Mesenchymal stem cell (in vitro differentiated cells and primary cell): ENCODE results near the gene ITGA5.

ENCODE experiments used
- DNase-seq: peaks from one replicate; pipeline ENCODE4 v3.0.0-alpha.2; 2013
- H2AFZ ChIP-seq: one replicate; pipeline ENCODE4 v1.6.1; 2013; ENCODE audit warnings: low read depth, mild to moderate bottlenecking, control low read depth, inconsistent platforms, low read length, moderate library complexity
- H2AK5ac ChIP-seq: 2 replicates; pipeline ENCODE4 v1.6.1; 2013; ENCODE audit warnings: low read length, moderate library complexity, mild to moderate bottlenecking, inconsistent platforms; ENCODE audit not compliant: severe bottlenecking
- H2BK120ac ChIP-seq: one replicate; pipeline ENCODE4 v1.6.1; 2013; ENCODE audit warnings: low read depth, mild to moderate bottlenecking, inconsistent platforms, low read length, moderate library complexity
- H2BK12ac ChIP-seq, 2 experiments: one replicate each; pipeline ENCODE4 v1.6.1; 2013; ENCODE audit warnings: inconsistent platforms in 2 of 2, low read length in 2 of 2, mild to moderate bottlenecking in 2 of 2, moderate library complexity in 2 of 2, control low read depth in 1 of 2
- H2BK15ac ChIP-seq: one replicate; pipeline ENCODE4 v1.6.1; 2013; ENCODE audit warnings: mild to moderate bottlenecking, low read depth, inconsistent platforms; ENCODE audit not compliant: poor library complexity, severe bottlenecking
- H2BK5ac ChIP-seq: 2 replicates; pipeline ENCODE4 v1.6.1; 2013; ENCODE audit warnings: low read depth, mild to moderate bottlenecking, low read length, control low read depth, inconsistent platforms; ENCODE audit not compliant: poor library complexity, severe bottlenecking
- H3K14ac ChIP-seq, 2 experiments: one replicate each; pipeline ENCODE4 v1.6.1; 2013; ENCODE audit warnings: inconsistent platforms in 2 of 2, low read length in 2 of 2, control low read depth in 1 of 2, mild to moderate bottlenecking in 1 of 2, moderate library complexity in 1 of 2
- H3K18ac ChIP-seq, 2 experiments: one replicate each; pipeline ENCODE4 v1.6.1; 2013; ENCODE audit warnings: inconsistent platforms in 2 of 2, low read length in 2 of 2, control low read depth in 1 of 2, low read depth in 1 of 2, mild to moderate bottlenecking in 1 of 2
- H3K23ac ChIP-seq, 2 experiments: one replicate each; pipeline ENCODE4 v1.6.1; 2013; ENCODE audit warnings: inconsistent platforms in 2 of 2, low read length in 2 of 2, mild to moderate bottlenecking in 2 of 2, moderate library complexity in 2 of 2, control low read depth in 1 of 2
- H3K27ac ChIP-seq: 2 replicates; pipeline ENCODE4 v1.5.1; 2013; ENCODE audit warnings: mild to moderate bottlenecking, moderate library complexity, low read length, control low read depth, inconsistent platforms; ENCODE audit not compliant: poor library complexity, severe bottlenecking
- H3K27me3 ChIP-seq, 2 experiments: 2 replicates each; pipeline versions ENCODE4 v1.6.1 to v1.7.0; 2013; ENCODE audit warnings: low read length in 2 of 2, mild to moderate bottlenecking in 2 of 2, moderate library complexity in 2 of 2, control low read depth in 1 of 2, inconsistent platforms in 1 of 2; ENCODE audit not compliant: control insufficient read depth in 1 of 2, insufficient read depth in 1 of 2
- H3K36me3 ChIP-seq, 2 experiments: 2 replicates each; pipeline versions ENCODE4 v1.6.1 to v1.7.0; 2013; ENCODE audit warnings: low read length in 2 of 2, control low read depth in 1 of 2, inconsistent platforms in 1 of 2, low read depth in 1 of 2, mild to moderate bottlenecking in 1 of 2; ENCODE audit not compliant: insufficient read depth in 2 of 2, control insufficient read depth in 1 of 2
- H3K4ac ChIP-seq, 2 experiments: one replicate each; pipeline ENCODE4 v1.6.1; 2013; ENCODE audit warnings: inconsistent platforms in 2 of 2, low read length in 2 of 2, mild to moderate bottlenecking in 2 of 2, moderate library complexity in 2 of 2, control low read depth in 1 of 2, low read depth in 1 of 2
- H3K4me1 ChIP-seq: 2 replicates; pipeline ENCODE4 v1.6.1; 2013; ENCODE audit warnings: low read depth, low read length, control low read depth; ENCODE audit not compliant: control insufficient read depth, insufficient read depth
- H3K4me2 ChIP-seq: 2 replicates; pipeline ENCODE4 v1.6.1; 2013; ENCODE audit warnings: low read length, mild to moderate bottlenecking, inconsistent platforms; ENCODE audit not compliant: poor library complexity, severe bottlenecking
- H3K4me3 ChIP-seq, 2 experiments: 2 replicates each; pipeline versions ENCODE4 v1.5.1 to v1.7.0; 2013; ENCODE audit warnings: low read length in 2 of 2, mild to moderate bottlenecking in 2 of 2, control low read depth in 1 of 2, low read depth in 1 of 2; ENCODE audit not compliant: insufficient read depth in 1 of 2
- H3K79me1 ChIP-seq: replicated peaks from 2 replicates; pipeline ENCODE4 v1.6.1; 2013; ENCODE audit warnings: mild to moderate bottlenecking, control low read depth, low read length, inconsistent platforms; ENCODE audit not compliant: poor library complexity, severe bottlenecking
- H3K9ac ChIP-seq: 2 replicates; pipeline ENCODE4 v1.7.0; 2013; ENCODE audit warnings: mild to moderate bottlenecking, low read length, moderate library complexity
- H3K9me3 ChIP-seq: 2 replicates; pipeline ENCODE4 v1.7.0; 2013; ENCODE audit warnings: mild to moderate bottlenecking, low read length; ENCODE audit not compliant: control insufficient read depth
- H4K8ac ChIP-seq: one replicate; pipeline ENCODE4 v1.6.1; 2013; ENCODE audit warnings: inconsistent platforms, mild to moderate bottlenecking, low read length, moderate library complexity
- H4K91ac ChIP-seq: one replicate; pipeline ENCODE4 v1.6.1; 2013; ENCODE audit warnings: mild to moderate bottlenecking, low read length, inconsistent platforms
- WGBS: methylation state at CpG from one replicate; pipeline ENCODE4 v1.1.7; 2013; ENCODE audit warnings: mixed read lengths; 5-methylcytosine and 5-hydroxymethylcytosine counted together

The ITGA5 gene

DNA sequence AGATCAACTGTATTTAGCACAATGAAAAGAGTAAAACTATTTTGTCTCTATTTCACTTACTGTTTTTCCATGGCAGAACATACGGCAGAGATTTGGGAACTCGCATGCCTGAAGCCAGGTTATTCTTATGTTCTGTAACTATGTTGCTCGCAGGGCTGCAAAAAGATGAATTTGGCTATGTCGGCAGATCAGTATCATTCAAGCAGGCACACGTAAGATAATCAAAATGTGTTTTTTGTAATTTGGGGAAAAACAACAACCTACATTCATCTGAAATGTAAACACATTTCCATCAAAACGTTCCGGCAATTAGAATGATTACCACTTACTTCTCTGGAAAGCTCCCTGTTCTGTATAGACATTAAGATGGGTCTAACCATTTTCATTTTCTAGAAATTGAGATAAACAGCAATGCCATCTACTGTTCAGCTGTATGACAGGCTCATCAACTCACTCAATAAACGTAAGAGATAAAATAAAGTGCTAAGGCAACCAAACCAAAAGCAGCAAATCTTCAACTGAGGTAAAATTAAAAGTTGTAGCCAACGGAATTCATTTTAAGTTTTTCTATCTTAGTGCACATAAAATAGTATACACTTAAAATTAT is 41.4 kb upstream of the ITGA5 start:
- no peak overlapping the region for H2BK5ac ChIP-seq
- no peak overlapping the region for H2AK5ac ChIP-seq
- H2BK12ac ChIP-seq, result no peak overlapping the region
- H3K27ac ChIP-seq, result no peak overlapping the region
- no peak overlapping the region for H3K9ac ChIP-seq
- no peak overlapping the region for H3K4me3 ChIP-seq
- H3K79me1 ChIP-seq, result no peaks in the 10 kb centered on the region
- no peak overlapping the region for H3K14ac ChIP-seq
- 84% methylated on average over 6 of the region's 9 CpGs for WGBS
- H3K23ac ChIP-seq, result no peak overlapping the region
- no peak overlapping the region for H3K4me2 ChIP-seq
- no peak overlapping the region for H2BK120ac ChIP-seq
- DNase-seq, result no peak
- H3K9me3 ChIP-seq, result no peaks in the 10 kb centered on the region
- no peak overlapping the region for H2BK15ac ChIP-seq
- no peak overlapping the region for H4K8ac ChIP-seq
- peaks cover 0 to 24% of the 10 kb centered on the region in 2 experiments for H3K27me3 ChIP-seq
- no peak overlapping the region for H3K4ac ChIP-seq
- no peak overlapping the region for H2AFZ ChIP-seq
- H3K18ac ChIP-seq, result no peak overlapping the region
- H3K4me1 ChIP-seq, result no peaks in the 10 kb centered on the region
- H4K91ac ChIP-seq, result no peak overlapping the region
- no peaks in the 10 kb centered on the region for H3K36me3 ChIP-seq

DNA sequence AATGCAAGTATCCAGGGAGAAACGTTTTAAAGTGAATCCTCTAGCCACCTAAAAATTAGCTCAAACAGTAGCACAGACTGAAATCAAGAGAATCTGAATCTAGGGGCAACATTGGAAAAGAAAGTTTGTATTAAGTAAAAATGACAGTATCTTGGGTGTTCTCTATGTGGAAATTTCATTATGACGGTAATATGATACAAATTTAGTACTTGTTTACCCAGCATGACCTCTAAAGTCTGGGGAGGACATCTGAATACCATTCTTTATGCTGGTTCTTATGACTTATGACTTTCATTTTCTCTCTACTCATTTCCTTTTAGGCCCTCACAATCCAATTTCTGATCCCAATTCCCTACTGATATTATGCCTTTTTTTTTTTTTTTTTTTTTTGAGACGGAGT is 40.3 kb upstream of the ITGA5 start:
- DNase-seq, result no peak
- H2BK120ac ChIP-seq, result no peak overlapping the region
- H3K9ac ChIP-seq, result no peak overlapping the region
- no peak overlapping the region for H3K4me3 ChIP-seq
- H3K4me1 ChIP-seq, result no peaks in the 10 kb centered on the region
- no peak overlapping the region for H4K8ac ChIP-seq
- no peak overlapping the region for H2BK5ac ChIP-seq
- H2AK5ac ChIP-seq, result no peak overlapping the region
- no peaks in the 10 kb centered on the region for H3K36me3 ChIP-seq
- no peak overlapping the region for H3K23ac ChIP-seq
- no peak overlapping the region for H3K27ac ChIP-seq
- H3K4me2 ChIP-seq, result no peak overlapping the region
- no peaks in the 10 kb centered on the region for H3K9me3 ChIP-seq
- H3K27me3 ChIP-seq, result peaks cover 0 to 24% of the 10 kb centered on the region in 2 experiments
- H3K18ac ChIP-seq, result no peak overlapping the region
- no peak overlapping the region for H2AFZ ChIP-seq
- H3K79me1 ChIP-seq, result no peaks in the 10 kb centered on the region
- no peak overlapping the region for H2BK15ac ChIP-seq
- H2BK12ac ChIP-seq, result no peak overlapping the region
- no peak overlapping the region for H3K14ac ChIP-seq
- 67% methylated on average over 1 of the region's 3 CpGs for WGBS
- no peak overlapping the region for H3K4ac ChIP-seq
- H4K91ac ChIP-seq, result no peak overlapping the region

DNA sequence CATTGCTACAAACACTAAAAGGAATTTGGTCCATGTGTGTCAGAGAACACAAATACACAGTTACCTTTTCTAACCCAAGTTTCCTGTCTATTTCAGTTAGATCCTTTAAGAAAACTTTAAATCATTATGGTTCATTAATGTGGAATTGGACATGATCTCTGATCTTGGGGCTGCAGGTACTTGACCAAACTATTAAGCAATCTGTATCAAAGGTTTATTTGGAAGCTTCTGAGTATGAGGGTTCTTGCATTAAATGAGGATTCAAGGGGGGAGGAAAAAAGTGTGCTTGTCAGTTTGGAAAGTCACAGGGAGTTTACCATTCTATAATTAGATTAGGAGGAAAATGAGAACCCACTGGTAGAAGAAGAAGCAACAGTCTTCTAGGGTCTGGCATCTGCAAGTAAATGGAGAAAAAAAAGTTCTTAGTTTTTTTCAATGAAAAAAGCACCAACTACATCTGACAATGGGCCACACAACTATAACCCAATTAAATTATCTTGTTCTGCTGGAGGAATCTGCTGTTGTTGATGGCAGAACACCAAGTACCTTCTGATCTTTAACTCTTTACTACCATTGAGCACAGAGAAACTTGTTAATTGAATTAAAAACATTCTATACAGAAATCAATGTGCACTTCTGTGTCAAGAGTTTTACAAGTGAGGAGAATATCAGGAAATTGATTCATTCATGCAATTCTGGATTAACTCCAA is 36.8 kb upstream of the ITGA5 start:
- Histone ChIP-seq H3K14ac (no peak overlapping the region), H3K79me1 (no peaks in the 10 kb centered on the region), H2AK5ac (no peak overlapping the region), H4K8ac (no peak overlapping the region), H3K36me3 (no peaks in the 10 kb centered on the region), H2AFZ (no peak overlapping the region), H3K9me3 (no peaks in the 10 kb centered on the region), H2BK120ac (no peak overlapping the region), H2BK5ac (no peak overlapping the region), H3K9ac (no peak overlapping the region), H3K27me3 (peaks cover 2 to 5% of the 10 kb centered on the region in 2 experiments), H2BK12ac (no peak overlapping the region), H3K4me2 (no peak overlapping the region), H3K4ac (no peak overlapping the region), H3K27ac (no peak overlapping the region), H4K91ac (no peak overlapping the region), H3K4me3 (no peak overlapping the region), H3K23ac (no peak overlapping the region), H2BK15ac (no peak overlapping the region), H3K18ac (no peak overlapping the region), H3K4me1 (no peaks in the 10 kb centered on the region)
- DNase-seq, result no peak

DNA sequence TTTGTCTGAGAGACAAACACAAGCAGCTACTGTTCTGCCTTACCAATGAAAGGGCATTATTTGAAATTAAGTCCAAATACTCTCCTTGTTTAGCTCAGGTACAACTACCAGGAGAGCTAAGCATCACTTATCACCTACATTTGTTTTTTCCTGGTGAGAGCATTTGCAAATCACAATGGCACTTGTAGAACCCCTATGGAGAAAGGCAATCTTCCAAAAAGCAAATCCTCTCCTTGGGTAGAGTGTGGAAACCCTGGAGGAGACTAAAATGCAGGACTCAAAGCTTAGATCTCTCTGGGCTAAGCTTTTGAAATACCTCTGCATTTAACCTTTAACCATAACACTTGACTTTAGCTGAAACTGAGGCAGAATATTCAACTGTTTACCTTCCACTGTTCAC is 33.6 kb upstream of the ITGA5 start:
- H3K79me1 ChIP-seq, result no peaks in the 10 kb centered on the region
- no peak for DNase-seq
- no peak overlapping the region for H3K9ac ChIP-seq
- H4K91ac ChIP-seq, result no peak overlapping the region
- H3K4me2 ChIP-seq, result no peak overlapping the region
- no peak overlapping the region for H2BK120ac ChIP-seq
- H3K23ac ChIP-seq, result no peak overlapping the region
- no peak overlapping the region for H2AFZ ChIP-seq
- H2BK5ac ChIP-seq, result no peak overlapping the region
- peaks cover 2 to 8% of the 10 kb centered on the region in 2 experiments for H3K27me3 ChIP-seq
- no peak overlapping the region for H4K8ac ChIP-seq
- no peak overlapping the region for H2BK15ac ChIP-seq
- H3K4ac ChIP-seq, result no peak overlapping the region
- H2AK5ac ChIP-seq, result no peak overlapping the region
- H3K18ac ChIP-seq, result no peak overlapping the region
- H3K14ac ChIP-seq, result no peak overlapping the region
- H3K9me3 ChIP-seq, result no peaks in the 10 kb centered on the region
- no peak overlapping the region for H3K27ac ChIP-seq
- no peaks in the 10 kb centered on the region for H3K4me1 ChIP-seq
- H3K4me3 ChIP-seq, result no peak overlapping the region
- H2BK12ac ChIP-seq, result no peak overlapping the region
- no peaks in the 10 kb centered on the region for H3K36me3 ChIP-seq
